HG02678 (cell line): Measurements from ENCODE around the gene SLC6A13.

Source experiments
- ATAC-seq: cut with Tn5 transposase; IDR thresholded peaks from one replicate; pipeline ENCODE4 v1.9.1; 2021; ENCODE audit warnings: mild to moderate bottlenecking, moderate library complexity; ENCODE audit not compliant: unreplicated experiment

The SLC6A13 gene

DNA sequence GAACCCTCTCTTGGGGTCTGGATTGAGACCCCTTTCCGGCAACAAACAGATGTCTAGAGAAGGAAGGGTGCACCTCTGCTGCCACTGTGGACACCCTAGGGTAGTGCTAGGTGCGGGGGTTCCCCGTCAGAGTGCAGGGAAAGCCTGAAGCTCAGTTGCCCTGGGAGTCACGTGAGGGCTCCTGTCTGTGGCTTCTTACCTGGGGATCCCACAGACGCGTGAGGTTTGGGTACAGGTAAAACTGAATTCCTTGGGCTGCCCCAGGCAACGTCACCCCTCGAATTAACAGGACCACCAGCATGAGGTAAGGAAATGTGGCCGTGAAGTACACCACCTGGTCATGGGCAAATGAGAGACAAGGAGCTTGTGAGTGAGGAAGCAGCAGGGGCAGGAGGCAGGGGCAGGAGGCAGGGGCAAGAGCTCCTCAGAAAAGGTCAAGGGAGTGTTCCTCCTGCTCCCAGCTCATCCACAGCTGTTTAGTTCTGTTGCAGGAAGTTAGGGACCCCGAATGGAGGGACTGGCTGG, 27.7 kb downstream of the SLC6A13 start:
- no peak for ATAC-seq

- no peak for ATAC-seq
Observed at GRCh38 chr12:234019-234418, 28.6 kb downstream of the SLC6A13 start.

- no peak for ATAC-seq
Observed at GRCh38 chr12:233615-233968, 29.0 kb downstream of the SLC6A13 start.

- no peak for ATAC-seq
Observed at GRCh38 chr12:232731-233614, 29.7 kb downstream of the SLC6A13 start.

DNA sequence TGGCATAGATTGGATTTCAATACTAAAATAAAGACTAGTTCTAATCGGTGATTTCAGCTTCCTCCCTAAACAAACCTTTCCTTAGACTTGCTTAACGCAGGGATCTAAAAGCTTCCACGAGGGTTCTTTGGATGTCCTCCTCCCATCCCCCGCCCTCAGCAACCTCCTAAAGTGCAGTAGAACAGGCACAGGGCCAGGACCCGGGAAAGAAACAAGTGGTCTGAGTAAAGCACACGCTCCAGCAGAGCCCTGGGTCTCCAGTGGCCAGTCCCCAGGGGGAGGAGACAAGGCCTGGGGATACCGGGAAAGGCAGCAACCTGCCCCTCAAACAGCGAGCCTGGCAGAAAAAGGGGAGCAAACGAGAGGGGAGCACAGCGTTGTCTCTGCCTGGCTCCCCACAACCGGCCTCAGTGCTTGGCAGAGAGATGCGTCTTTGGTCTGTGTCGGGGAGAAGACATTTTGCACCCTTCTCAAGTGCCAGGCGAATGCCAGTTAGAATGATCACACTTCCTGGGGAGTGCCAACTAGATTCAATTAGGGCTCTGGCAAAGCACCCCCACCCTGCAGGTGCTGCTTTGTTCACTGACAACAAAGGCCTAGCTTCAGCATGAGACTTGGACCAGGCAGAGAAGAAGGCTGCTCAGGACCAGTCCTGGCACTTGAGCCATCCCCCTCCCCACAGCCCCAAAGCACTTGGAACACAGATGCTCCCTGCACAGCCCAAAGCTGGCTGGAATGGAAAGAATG, 31.5 kb downstream of the SLC6A13 start:
- no peak for ATAC-seq

- no peak for ATAC-seq
Observed at GRCh38 chr12:229441-230191, 33.0 kb downstream of the SLC6A13 start.

GRCh38 chr12:228846-229200, 33.8 kb downstream of the SLC6A13 start:
- ATAC-seq, result no peak

GRCh38 chr12:227923-228845, 34.5 kb downstream of the SLC6A13 start:
- no peak for ATAC-seq

- no peak for ATAC-seq
Observed at GRCh38 chr12:227286-227915, 35.2 kb downstream of the SLC6A13 start.

DNA sequence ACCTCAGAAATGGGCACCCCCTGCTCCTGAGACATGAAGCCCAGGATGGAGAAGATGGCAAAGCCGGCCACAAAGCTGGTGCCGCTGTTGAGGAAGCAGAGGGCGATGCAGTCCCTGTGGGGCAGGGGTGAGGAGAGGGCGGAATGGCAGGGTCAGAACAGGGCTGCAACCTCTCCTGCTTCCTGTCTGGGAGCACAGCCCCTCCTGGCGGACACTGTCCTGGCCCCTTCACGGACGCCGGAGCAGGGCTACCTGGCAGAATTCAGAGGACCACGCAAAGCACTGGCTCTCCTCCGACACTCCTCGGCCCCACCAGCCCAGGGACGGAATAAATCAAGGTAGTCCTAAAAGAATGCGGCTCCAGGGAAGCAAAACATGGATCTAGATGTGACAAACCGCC, 36.2 kb downstream of the SLC6A13 start:
- no peak for ATAC-seq

DNA sequence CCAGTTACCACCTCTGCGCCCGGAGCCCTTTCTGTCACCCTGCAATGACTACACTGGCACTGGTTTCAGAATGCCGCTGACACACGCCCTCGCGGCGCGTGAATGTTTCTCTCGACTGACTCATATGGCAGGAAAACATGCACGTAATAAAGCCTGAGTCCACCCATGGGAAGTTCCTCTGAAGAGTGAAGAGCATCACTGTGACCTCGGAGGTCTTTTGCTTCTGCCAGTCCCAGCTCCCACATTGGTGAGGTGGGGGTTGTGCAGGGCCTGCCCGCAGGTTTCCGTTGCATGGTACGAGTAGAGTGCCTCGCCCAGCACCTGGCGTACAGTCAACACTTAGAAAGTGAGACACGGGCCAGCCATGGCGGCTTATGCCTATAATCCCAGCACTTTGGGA, 37.6 kb downstream of the SLC6A13 start:
- no peak for ATAC-seq

GRCh38 chr12:224330-224729, 38.3 kb downstream of the SLC6A13 start:
- no peak for ATAC-seq

- ATAC-seq, result no peak
Observed at GRCh38 chr12:223841-224240, 38.8 kb downstream of the SLC6A13 start.

- ATAC-seq, result no peak
Observed at GRCh38 chr12:221736-222135, 40.9 kb downstream of the SLC6A13 start.

DNA sequence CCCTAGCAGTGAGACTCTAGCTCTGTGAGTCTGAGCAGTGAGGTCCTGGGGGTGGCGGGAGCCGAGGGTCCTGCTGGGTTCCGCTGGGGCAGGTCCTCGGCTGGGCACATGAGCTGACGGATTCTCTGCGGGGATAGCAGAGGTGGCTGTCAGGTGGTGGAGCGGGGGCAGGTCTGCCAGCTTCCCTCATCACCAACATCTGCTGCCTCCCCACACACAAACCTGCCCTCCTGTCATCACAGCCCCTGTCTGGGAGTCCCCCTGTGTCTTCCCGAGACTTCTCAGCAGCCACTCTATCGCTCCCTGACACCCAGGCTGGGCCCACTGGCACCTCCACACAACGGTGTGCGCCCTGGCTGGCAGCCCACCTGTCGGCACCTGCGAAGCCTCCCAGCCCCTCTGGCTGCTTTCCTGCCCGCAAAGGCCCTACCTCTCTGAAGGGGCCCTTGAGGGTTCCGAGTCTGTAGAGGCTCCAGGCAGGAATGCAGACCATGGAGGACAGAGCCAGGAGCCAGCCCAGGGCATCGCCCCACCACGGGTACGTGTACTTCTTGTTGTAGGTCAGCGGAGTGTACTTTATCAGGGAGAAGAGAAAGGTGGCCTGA, 41.6 kb downstream of the SLC6A13 start:
- ATAC-seq, result no peak

DNA sequence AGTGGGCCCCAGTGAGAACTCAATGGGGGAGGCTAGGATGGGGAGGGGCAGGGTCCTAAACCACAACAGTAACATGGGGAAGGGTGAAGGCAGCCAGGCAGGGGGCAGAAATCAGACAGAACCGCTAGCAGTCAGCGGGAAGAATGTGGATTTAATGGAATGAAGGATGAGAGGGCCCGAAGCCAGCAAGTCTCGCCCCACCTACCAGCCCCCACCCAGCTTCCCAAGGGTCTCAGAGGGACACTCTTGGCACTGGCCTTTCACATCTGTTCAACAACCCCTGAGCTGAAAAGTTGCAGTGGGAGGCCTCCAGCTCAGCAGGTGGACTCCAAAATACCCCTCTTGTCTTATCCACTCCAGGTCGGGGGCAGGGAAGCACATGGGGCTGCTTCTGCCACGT, 42.1 kb downstream of the SLC6A13 start:
- ATAC-seq, result no peak

DNA sequence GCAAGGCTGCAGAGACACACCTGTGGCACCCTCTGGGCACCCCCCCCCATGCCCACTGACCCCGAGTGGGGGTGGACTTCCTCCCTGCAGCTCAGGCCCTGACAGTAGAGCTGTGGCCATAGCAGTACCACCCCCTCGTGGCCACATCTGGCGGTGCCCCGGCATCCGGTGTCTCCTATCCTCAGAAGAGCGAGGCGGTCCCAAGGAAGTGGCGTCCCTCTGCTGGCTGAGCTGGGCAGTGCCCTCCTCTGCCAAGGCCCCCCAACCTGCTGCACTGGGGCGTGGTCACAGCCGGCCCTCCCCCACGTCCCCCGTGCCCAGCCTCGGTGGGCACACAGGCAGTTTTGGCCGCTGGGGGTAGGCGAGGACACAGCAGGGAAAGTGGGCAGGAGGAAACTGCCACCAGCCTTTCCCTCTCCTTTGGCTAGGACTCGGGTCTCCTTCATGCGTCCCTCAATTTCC, 42.7 kb downstream of the SLC6A13 start:
- ATAC-seq, result no peak

DNA sequence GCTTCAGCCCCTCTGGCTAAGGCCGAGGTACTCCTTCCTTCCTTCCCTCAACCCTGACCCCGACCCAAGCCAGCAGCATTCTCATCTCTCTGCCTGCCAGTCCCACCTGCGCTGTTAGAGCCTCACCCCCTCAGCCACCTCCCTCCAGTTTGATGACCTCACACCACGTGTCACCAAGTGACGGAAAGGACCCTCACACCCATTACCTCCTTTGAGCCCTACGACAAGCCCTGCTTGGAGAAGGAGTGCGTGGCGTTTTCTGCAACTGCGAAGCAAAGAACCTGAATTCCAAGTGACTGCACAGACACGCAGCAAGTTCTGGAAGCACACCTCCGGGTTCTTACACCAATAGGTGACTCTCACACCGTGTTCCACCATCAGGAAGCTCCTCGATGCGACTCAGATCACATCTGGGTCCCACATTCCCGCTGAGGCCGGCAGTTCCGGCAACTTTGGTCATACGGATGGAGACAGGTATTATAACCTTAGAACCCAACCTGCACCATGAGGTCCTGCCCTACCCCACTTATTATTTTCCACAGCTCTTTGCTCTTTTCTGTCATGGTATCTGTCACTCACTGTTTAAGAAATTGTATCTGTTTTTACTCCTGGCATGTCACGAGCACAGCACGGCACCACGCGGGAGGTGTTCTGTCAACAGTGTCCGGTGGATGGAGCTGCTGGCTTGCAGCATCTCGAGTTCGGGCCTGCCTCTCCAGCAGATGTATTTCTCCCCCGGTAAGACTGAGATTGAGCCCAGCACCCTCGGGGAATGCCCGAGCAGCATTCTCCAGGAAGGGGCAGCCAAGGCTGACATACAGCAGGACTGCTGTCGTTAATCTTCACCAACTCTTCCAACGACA, 43.7 kb downstream of the SLC6A13 start:
- ATAC-seq, result no peak
